Esophagus muscularis mucosa (tissue), 4 donors: ENCODE measurements around the gene WNK1. TPM values are rescaled to one million over a fixed set of nuclear protein-coding genes. Genes with fewer than 3 reads are reported as not detected.
"Not testable (repeated sequence)": the region's sequence is repeated elsewhere in the genome, so short reads cannot be mapped to it uniquely, and the experiment has no call there.

Experiments
- DNase-seq: peaks from one replicate; pipeline ENCODE4 v3.0.0-alpha.2; 2017; ENCODE audit errors: extremely low spot score
- H3K27ac ChIP-seq, 4 donors: fragments of 200-600 bp; sonication (generic); replicated peaks in 1 of 4; 1 replicate in 3 of 4; 2 replicates in 1 of 4; pipeline ENCODE4 v1.5.1; 2016 to 2019; ENCODE audit warnings: mild to moderate bottlenecking in 1 of 4
- H3K27me3 ChIP-seq, 4 donors: fragments of 200-600 bp; sonication (generic); one replicate each; pipeline versions ENCODE4 v1.5.1 to v1.6.0; 2016 to 2019
- H3K36me3 ChIP-seq, 4 donors: fragments of 200-600 bp; sonication (generic); one replicate each; pipeline ENCODE4 v1.5.1; 2016 to 2019
- H3K4me1 ChIP-seq, 4 donors: fragments of 200-600 bp; sonication (generic); one replicate each; pipeline ENCODE4 v1.5.1; 2016 to 2019
- H3K4me3 ChIP-seq, 4 donors: fragments of 200-600 bp; sonication (generic); 1 replicate in 2 of 4; 2 replicates in 2 of 4; pipeline ENCODE4 v1.5.1; 2016 to 2019; ENCODE audit warnings: mild to moderate bottlenecking in 4 of 4, moderate library complexity in 1 of 4
- H3K9me3 ChIP-seq, 4 donors: fragments of 200-600 bp; sonication (generic); 1 replicate in 3 of 4; 2 replicates in 1 of 4; pipeline ENCODE4 v1.5.1; 2016 to 2019
- EP300 ChIP-seq: sonication (generic); formaldehyde crosslinking; IDR thresholded peaks from one replicate; pipeline ENCODE4 v1.6.1; 2017; ENCODE audit warnings: antibody characterized with exemption
- POLR2A ChIP-seq: fragments of 450-650 bp; IDR thresholded peaks from one replicate; pipeline ENCODE4 v1.6.1; 2017; ENCODE audit warnings: antibody characterized with exemption, moderate library complexity, mild to moderate bottlenecking, low read depth
- POLR2AphosphoS5 ChIP-seq, 2 donors: sonication (generic); formaldehyde crosslinking; IDR thresholded peaks; one replicate each; pipeline ENCODE4 v1.6.1; 2017; ENCODE audit warnings: antibody characterized with exemption in 2 of 2
- WGBS: methylation state at CpG from one replicate; pipeline ENCODE4 v1.1.5; 2018; 5-methylcytosine and 5-hydroxymethylcytosine counted together
- intact Hi-C: fragments of 100-400 bp; cut with DNase I; formaldehyde crosslinking; loops from one replicate; pipeline ENCODE4 v1.15.1; 2023
- total RNA-seq, 4 donors: library from RNA; depleted of rRNA; stranded (reverse); fragments of >200 nt; gene quantifications; one replicate each; pipeline versions ENCODE4 v1.1.0 to v1.2.1, GENCODE V29; 2016
- TF ChIP-seq, protein P1 (sequence below), 3 experiments: fragments of 200-600 bp in 2 of 3; fragments of 450-650 bp in 1 of 3; sonication (generic) in 2 of 3; IDR thresholded peaks; one replicate each; pipeline ENCODE4 v1.5.1; 2017 to 2019; ENCODE audit warnings: antibody characterized with exemption in 3 of 3, mild to moderate bottlenecking in 2 of 3, moderate library complexity in 1 of 3

The WNK1 gene
- total RNA-seq, 4 donors from 2014 or later = 137 to 250 (median 158) TPM

DNA sequence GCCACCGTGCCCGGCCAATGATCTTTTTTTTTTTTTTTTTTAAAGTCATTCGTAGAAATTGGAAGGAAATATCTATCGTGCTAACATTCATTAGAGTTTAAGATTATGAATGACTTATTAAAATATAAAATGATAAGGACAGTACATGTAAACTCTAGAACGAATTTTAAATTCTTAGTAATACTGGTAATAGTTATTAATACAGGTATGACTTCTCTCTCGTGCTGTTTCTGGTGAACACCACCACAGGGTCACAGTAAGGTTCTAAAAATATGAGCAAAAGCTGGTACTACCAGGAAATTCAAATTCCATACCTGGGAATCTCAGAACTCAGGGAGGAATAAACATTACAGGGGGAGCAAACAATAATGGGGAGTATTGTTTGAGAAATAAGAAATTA lies 26.2 kb downstream of the WNK1 start:
- TF ChIP-seq POLR2A (no peak), POLR2AphosphoS5 (IDR thresholded peaks at IDR 0.05) (no peak), EP300 (no peak)
- TF ChIP-seq, protein P1, sequence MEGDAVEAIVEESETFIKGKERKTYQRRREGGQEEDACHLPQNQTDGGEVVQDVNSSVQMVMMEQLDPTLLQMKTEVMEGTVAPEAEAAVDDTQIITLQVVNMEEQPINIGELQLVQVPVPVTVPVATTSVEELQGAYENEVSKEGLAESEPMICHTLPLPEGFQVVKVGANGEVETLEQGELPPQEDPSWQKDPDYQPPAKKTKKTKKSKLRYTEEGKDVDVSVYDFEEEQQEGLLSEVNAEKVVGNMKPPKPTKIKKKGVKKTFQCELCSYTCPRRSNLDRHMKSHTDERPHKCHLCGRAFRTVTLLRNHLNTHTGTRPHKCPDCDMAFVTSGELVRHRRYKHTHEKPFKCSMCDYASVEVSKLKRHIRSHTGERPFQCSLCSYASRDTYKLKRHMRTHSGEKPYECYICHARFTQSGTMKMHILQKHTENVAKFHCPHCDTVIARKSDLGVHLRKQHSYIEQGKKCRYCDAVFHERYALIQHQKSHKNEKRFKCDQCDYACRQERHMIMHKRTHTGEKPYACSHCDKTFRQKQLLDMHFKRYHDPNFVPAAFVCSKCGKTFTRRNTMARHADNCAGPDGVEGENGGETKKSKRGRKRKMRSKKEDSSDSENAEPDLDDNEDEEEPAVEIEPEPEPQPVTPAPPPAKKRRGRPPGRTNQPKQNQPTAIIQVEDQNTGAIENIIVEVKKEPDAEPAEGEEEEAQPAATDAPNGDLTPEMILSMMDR (IDR thresholded peaks at IDR 0.05) = no peak
- intact Hi-C loops = no loop called here
- peaks cover 65 to 92% (median 88%) of the 10 kb centered on the region in 4 donors for H3K4me1 ChIP-seq

DNA sequence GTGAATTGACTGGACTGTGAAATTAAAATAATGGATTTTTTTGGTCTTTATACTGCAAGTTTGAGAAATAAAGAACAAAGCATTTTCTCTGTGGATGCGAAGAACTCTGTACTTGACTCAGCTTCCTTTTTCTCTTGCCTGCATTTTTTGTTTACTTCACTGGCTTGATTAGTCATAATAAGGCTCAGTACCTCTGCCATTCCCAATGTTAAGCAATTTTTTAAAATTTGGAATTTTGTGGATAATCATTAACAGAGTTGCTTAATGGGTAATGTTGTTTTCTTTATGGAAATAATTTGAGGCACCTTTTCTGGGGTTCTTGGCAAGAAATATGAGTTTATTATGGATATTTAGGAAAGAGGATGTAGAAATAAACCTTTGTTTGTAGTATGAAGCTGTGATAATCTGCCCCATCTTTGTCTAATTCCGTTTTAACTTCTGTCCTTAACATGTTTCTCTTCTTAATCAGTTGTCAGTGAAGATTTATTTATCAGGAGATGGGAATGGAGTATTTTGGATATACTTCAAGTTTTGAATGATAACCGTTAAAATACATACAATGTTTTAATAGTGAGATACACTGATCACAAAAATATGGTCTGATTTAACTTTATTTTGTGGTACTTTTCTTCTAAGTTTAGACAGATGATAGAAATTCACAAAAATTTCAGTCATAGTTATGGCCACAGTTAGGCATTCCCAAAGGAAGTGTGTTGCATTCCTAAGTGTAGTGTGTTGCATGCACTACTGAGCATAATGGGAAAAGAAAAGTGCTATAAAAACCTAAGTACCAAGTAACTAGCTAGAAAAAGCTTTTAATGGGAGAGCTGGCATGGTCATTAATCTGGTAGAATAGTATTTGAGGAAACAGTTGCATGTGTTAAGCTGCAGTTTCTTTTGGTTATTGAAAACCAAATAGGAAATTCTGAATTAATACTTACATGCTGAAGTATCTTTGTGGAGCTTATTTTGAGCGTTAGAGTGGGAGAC lies 27.7 kb downstream of the WNK1 start:
- H3K4me3 ChIP-seq = peak overlapping the region in 1 of 4 donors; percentile 4
- intact Hi-C loops = no loop called here
- no peaks in the 10 kb centered on the region for H3K27me3 ChIP-seq
- H3K36me3 ChIP-seq = no peaks in the 10 kb centered on the region
- TF ChIP-seq POLR2A = no peak
- no peak for TF ChIP-seq POLR2AphosphoS5 (IDR thresholded peaks at IDR 0.05)
- TF ChIP-seq, protein P1 (IDR thresholded peaks at IDR 0.05) = no peak
- TF ChIP-seq EP300 = no peak
- WGBS = 40% methylated on average over 4 of the region's 4 CpGs
- no peak for DNase-seq
- no peaks in the 10 kb centered on the region for H3K9me3 ChIP-seq
- peaks cover 57 to 84% (median 77%) of the 10 kb centered on the region in 4 donors for H3K4me1 ChIP-seq
- H3K27ac ChIP-seq = no peak overlapping the region

More for the DNA sequence above, 26.2 kb downstream of the WNK1 start:
- Histone ChIP-seq H3K27ac (no peak overlapping the region), H3K4me3 (no peak overlapping the region), H3K36me3 (no peaks in the 10 kb centered on the region), H3K27me3 (no peaks in the 10 kb centered on the region), H3K9me3 (no peaks in the 10 kb centered on the region)
- no peak for DNase-seq
- WGBS = 84% methylated on average over 6 of the region's 6 CpGs

DNA sequence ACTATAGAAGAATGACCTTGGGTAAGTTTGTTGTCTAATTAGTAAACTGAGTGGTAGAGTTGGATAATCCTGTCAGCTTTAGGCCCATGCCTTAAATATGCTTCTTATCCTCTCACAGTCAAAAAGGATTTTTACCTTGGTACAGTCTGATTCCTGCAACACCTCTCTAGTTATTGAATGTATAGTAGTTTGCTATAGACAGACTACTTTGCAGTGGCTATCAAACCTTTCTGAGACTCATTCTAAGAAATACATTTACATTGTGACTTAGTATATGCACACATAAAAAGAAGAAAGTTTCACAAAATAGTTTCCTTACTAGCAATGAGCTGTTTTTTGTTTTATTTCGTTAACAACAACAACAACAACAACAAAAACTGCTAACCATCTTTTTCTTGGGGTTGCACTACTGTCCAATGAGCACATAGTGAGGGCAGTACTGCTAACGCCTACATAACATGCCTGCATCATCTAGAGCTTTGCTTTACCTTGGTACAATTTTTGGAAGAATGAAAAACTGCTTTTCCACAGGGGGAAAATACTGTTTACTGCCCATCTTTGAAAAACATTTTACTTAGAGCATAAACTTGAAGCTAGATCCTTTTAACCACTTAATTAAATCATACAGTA lies 28.5 kb downstream of the WNK1 start:
- intact Hi-C loops = no loop called here
- H3K4me3 ChIP-seq = no peak overlapping the region
- peaks cover 63 to 77% (median 74%) of the 10 kb centered on the region in 4 donors for H3K4me1 ChIP-seq
- DNase-seq = no peak
- no peaks in the 10 kb centered on the region for H3K27me3 ChIP-seq
- no peaks in the 10 kb centered on the region for H3K9me3 ChIP-seq
- WGBS = 79% methylated on average over 2 of the region's 2 CpGs
- H3K36me3 ChIP-seq = no peaks in the 10 kb centered on the region
- no peak overlapping the region for H3K27ac ChIP-seq
- no peak for TF ChIP-seq POLR2A

DNA sequence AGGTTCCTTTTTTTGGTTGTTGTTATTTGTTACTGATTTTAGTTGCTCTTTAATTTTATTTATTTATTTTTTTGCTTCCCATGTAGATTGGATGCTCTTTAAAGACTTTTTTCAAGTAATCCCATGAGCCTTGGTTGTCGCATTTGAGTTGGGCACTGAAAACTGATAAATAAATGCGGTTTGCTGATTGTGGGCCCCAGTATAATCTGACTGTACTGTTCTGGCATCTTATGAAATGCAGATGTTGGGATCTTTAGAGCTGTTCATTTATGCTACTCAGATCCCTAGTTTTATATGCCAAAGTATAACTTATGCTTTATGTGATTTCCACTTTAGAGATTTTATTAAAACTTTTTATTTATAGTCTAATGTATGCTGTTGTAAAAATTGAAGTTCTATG lies 33.3 kb downstream of the WNK1 start:
- Histone ChIP-seq H3K36me3 (no peaks in the 10 kb centered on the region), H3K27me3 (no peaks in the 10 kb centered on the region), H3K4me1 (peaks cover 50 to 75% (median 68%) of the 10 kb centered on the region in 4 donors), H3K4me3 (no peak overlapping the region), H3K27ac (no peak overlapping the region), H3K9me3 (no peaks in the 10 kb centered on the region)
- WGBS = 91% methylated on average over 2 of the region's 2 CpGs
- no peak for DNase-seq
- TF ChIP-seq, protein P1 (IDR thresholded peaks at IDR 0.05) = no peak
- TF ChIP-seq POLR2AphosphoS5 (IDR thresholded peaks at IDR 0.05) (no peak), POLR2A (no peak), EP300 (no peak)
- intact Hi-C loops = no loop called here

DNA sequence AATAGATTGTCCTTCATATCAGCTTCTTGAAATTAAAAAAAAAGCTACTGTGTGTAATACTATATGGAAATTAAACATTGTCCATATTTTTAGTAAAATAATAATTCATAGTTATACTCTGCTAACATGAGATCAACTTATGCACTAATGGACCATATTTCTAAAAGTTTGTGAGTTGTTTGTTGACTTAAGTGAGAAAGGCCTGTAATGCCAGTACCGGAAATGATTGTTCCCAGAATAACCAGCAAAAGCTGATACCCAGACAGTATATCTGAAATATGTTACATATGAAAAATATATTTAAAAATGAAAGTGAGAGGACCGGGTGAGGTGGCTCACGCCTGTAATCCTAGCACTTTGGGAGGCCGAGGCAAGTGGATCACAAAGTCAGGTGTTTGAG lies 35.9 kb downstream of the WNK1 start:
- H3K4me3 ChIP-seq = no peak overlapping the region
- no peaks in the 10 kb centered on the region for H3K36me3 ChIP-seq
- peaks cover 40 to 63% (median 54%) of the 10 kb centered on the region in 4 donors for H3K4me1 ChIP-seq
- TF ChIP-seq POLR2AphosphoS5 (IDR thresholded peaks at IDR 0.05) = no peak
- no peak for TF ChIP-seq POLR2A
- TF ChIP-seq EP300 = no peak
- TF ChIP-seq, protein P1 (IDR thresholded peaks at IDR 0.05) = no peak
- H3K27ac ChIP-seq = no peak overlapping the region
- intact Hi-C loops = no loop called here
- no peaks in the 10 kb centered on the region for H3K9me3 ChIP-seq
- 93% methylated on average over 4 of the region's 4 CpGs for WGBS
- H3K27me3 ChIP-seq = no peaks in the 10 kb centered on the region
- no peak for DNase-seq

DNA sequence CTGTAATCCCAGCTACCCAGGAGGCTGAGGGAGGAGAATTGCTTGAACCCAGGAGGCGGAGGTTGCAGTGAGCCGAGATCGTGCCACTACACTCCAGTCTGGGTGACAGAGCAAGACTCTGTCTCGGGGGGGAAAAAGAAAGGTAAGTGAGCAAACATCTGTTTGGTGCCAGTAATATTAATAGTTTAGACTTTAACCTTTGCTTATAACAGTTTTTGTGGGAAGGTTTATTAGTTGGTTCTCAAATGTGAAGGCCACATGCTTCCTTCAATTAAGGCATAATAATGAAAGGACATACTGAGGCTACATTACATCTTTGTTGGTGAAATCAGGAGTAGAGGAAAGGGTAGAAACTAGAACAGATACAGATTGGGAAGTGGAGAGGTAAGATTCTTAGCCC lies 36.4 kb downstream of the WNK1 start:
- peaks cover 45 to 67% (median 54%) of the 10 kb centered on the region in 4 donors for H3K4me1 ChIP-seq
- H3K27ac ChIP-seq, H3K36me3 ChIP-seq, H3K27me3 ChIP-seq, intact Hi-C loops, H3K9me3 ChIP-seq, H3K4me3 ChIP-seq, DNase-seq: not testable (repeated sequence)
- 87% methylated on average over 4 of the region's 4 CpGs for WGBS
